ENCODE data around the gene CALML5.
"Not testable (repeated sequence)": the region's sequence is repeated elsewhere in the genome, so short reads cannot be mapped to it uniquely, and the experiment has no call there.

GRCh38 chr10:5475088-5475487, 24.3 kb downstream of the CALML5 start:
- not testable (repeated sequence) for TF ChIP-seq CTCF (conservative IDR thresholded peaks at IDR 0.05; ENCODE audit: low read length); EZH2phosphoT487 (IDR thresholded peaks at IDR 0.05; ENCODE audit: borderline replicate concordance, low read depth, low read length)
